ENCODE results near the gene ENAH.

Gene ENAH

GRCh38 chr1:225608014-225608796 lies 44.7 kb downstream of the ENAH start:
- TF ChIP-seq CTCF (IDR thresholded peaks at IDR 0.05; ENCODE audit: insufficient read depth, low read length) (no peak), SPI1 (IDR thresholded peaks at IDR 0.05; ENCODE audit: borderline replicate concordance, low read depth) (no peak), POLR2AphosphoS5 (IDR thresholded peaks at IDR 0.05; ENCODE audit: low read depth) (no peak), GABPA (IDR thresholded peaks at IDR 0.05; ENCODE audit: low read depth) (no peak), REST (IDR thresholded peaks at IDR 0.05; ENCODE audit: insufficient replicate concordance, low read depth) (no peak)
- DNase-seq (ENCODE audit: low read depth in 1 of 2, low spot score in 1 of 2), result no peak
- no peak overlapping the region for H3K4me3 ChIP-seq (replicated peaks; ENCODE audit: insufficient read depth, low read length)
- no peaks in the 10 kb centered on the region for H3K27me3 ChIP-seq (ENCODE audit: insufficient read depth, poor library complexity, severe bottlenecking)
- no peak overlapping the region for H3K27ac ChIP-seq (replicated peaks)

- DNase-seq (ENCODE audit: low read depth in 1 of 2, low spot score in 1 of 2), result no peak
- no peaks in the 10 kb centered on the region for H3K27me3 ChIP-seq (ENCODE audit: insufficient read depth, poor library complexity, severe bottlenecking)
- TF ChIP-seq REST (IDR thresholded peaks at IDR 0.05; ENCODE audit: insufficient replicate concordance, low read depth), result no peak
- TF ChIP-seq CTCF (IDR thresholded peaks at IDR 0.05; ENCODE audit: insufficient read depth, low read length), result no peak
- TF ChIP-seq GABPA (IDR thresholded peaks at IDR 0.05; ENCODE audit: low read depth), result no peak
- no peak for TF ChIP-seq SPI1 (IDR thresholded peaks at IDR 0.05; ENCODE audit: borderline replicate concordance, low read depth)
- TF ChIP-seq POLR2AphosphoS5 (IDR thresholded peaks at IDR 0.05; ENCODE audit: low read depth), result no peak
- H3K4me3 ChIP-seq (replicated peaks; ENCODE audit: insufficient read depth, low read length), result no peak overlapping the region
- H3K27ac ChIP-seq (replicated peaks), result no peak overlapping the region
Measured at GRCh38 chr1:225607355-225607754, 45.6 kb downstream of the ENAH start.

GRCh38 chr1:225603538-225604354 lies 49.2 kb downstream of the ENAH start:
- no peak for DNase-seq (ENCODE audit: low read depth in 1 of 2, low spot score in 1 of 2)
- Histone ChIP-seq H3K4me3 (replicated peaks; ENCODE audit: insufficient read depth, low read length) (no peak overlapping the region), H3K27me3 (ENCODE audit: insufficient read depth, poor library complexity, severe bottlenecking) (no peaks in the 10 kb centered on the region), H3K27ac (replicated peaks) (no peak overlapping the region)
- TF ChIP-seq POLR2AphosphoS5 (IDR thresholded peaks at IDR 0.05; ENCODE audit: low read depth), result no peak
- no peak for TF ChIP-seq REST (IDR thresholded peaks at IDR 0.05; ENCODE audit: insufficient replicate concordance, low read depth)
- TF ChIP-seq GABPA (IDR thresholded peaks at IDR 0.05; ENCODE audit: low read depth), result no peak
- no peak for TF ChIP-seq CTCF (IDR thresholded peaks at IDR 0.05; ENCODE audit: insufficient read depth, low read length)
- no peak for TF ChIP-seq SPI1 (IDR thresholded peaks at IDR 0.05; ENCODE audit: borderline replicate concordance, low read depth)

All from HL-60 (cell line).